GM12878 (cell line): ENCODE results near the gene B3GNT9. TPM values are rescaled to one million over a fixed set of nuclear protein-coding genes. Genes with fewer than 3 reads are reported as not detected.

Experiments
- ATAC-seq: fragments of 200-7000 bp; cut with Tn5 transposase; 3 replicates; pipeline ENCODE4 v1.9.1; 2020; ENCODE audit warnings: mild to moderate bottlenecking, moderate library complexity
- BruUV-seq: library from RNA; stranded (reverse); fragments of 400-500 nt; replicated peaks from 2 replicates; lab custom pipeline; 2021; lab: Mats Ljungman, UMichigan
- CTCF ChIA-PET: fragments of 300-600 bp; sonication (Branson Sonifier 250); formaldehyde crosslinking; extraction: SDS; loops from one replicate; lab custom pipeline; 2021; ENCODE audit warnings: inconsistent platforms; lab: Yijun Ruan, JAX
- POLR2A ChIA-PET: fragments of 350-600 bp; formaldehyde crosslinking; extraction: SDS; loops from one replicate; lab custom pipeline; 2021; ENCODE audit warnings: inconsistent platforms; lab: Charles Lee
- RAD21 ChIA-PET: fragments of 300-600 bp; sonication (Branson Sonifier 250); formaldehyde crosslinking; loops from one replicate; lab custom pipeline; 2023; ENCODE audit warnings: antibody characterized with exemption; ENCODE audit not compliant: unreplicated experiment; lab: Charles Lee
- SMC1A ChIA-PET: fragments of 300-600 bp; sonication (Branson Sonifier 250); formaldehyde crosslinking; loops from one replicate; lab custom pipeline; 2023; ENCODE audit not compliant: unreplicated experiment, uncharacterized antibody; lab: Charles Lee
- DNase-seq: peaks from one replicate; pipeline ENCODE4 v3.0.0-alpha.2; 2011; ENCODE audit warnings: low read depth, low spot score
- FAIRE-seq: peaks from 3 replicates; lab custom pipeline; 2011; peaks lifted over from hg19 to GRCh38; lab: Jason Lieb, UNC
- H2AFZ ChIP-seq: 2 replicates; pipeline ENCODE4 v1.6.0; 2011; ENCODE audit warnings: low read depth, low read length, control low read depth; ENCODE audit not compliant: control insufficient read depth
- H3K27ac ChIP-seq: 2 replicates; pipeline ENCODE4 v1.5.1; 2011; ENCODE audit warnings: control low read depth; ENCODE audit not compliant: control insufficient read depth, insufficient read depth
- H3K27me3 ChIP-seq, 2 experiments: replicated peaks in 1 of 2; 2 replicates each; pipeline versions ENCODE4 v1.6.0 to v1.6.1; 2011; ENCODE audit warnings: low read length in 1 of 2; ENCODE audit not compliant: control insufficient read depth in 2 of 2, insufficient read depth in 2 of 2
- H3K36me3 ChIP-seq, 2 experiments: 2 replicates each; pipeline ENCODE4 v1.5.1; 2011; ENCODE audit warnings: low read length in 1 of 2; ENCODE audit not compliant: control insufficient read depth in 2 of 2, insufficient read depth in 2 of 2
- H3K4me1 ChIP-seq: 2 replicates; pipeline ENCODE4 v1.6.1; 2011; ENCODE audit warnings: mild to moderate bottlenecking, low read length, moderate library complexity, mixed read lengths; ENCODE audit not compliant: control insufficient read depth, insufficient read depth
- H3K4me2 ChIP-seq: 2 replicates; pipeline ENCODE4 v1.6.0; 2011; ENCODE audit warnings: control low read depth; ENCODE audit not compliant: control insufficient read depth, insufficient read depth
- H3K4me3 ChIP-seq: fragments of 200-600 bp; sonication (generic); 2 replicates; pipeline ENCODE4 v1.5.1; 2016
- H3K79me2 ChIP-seq: 2 replicates; pipeline ENCODE4 v1.6.0; 2011; ENCODE audit warnings: low read length; ENCODE audit not compliant: control insufficient read depth, insufficient read depth
- H3K9ac ChIP-seq: 2 replicates; pipeline ENCODE4 v1.8.0; 2011; ENCODE audit warnings: low read length, control low read depth, mixed read lengths; ENCODE audit not compliant: control insufficient read depth, insufficient read depth
- H3K9me3 ChIP-seq: replicated peaks from 3 replicates; pipeline ENCODE4 v1.5.1; 2011; ENCODE audit warnings: mild to moderate bottlenecking, low read length; ENCODE audit not compliant: control insufficient read depth, insufficient read depth
- H4K20me1 ChIP-seq: 2 replicates; pipeline ENCODE4 v1.6.0; 2011; ENCODE audit not compliant: control insufficient read depth, insufficient read depth
- CREM ChIP-seq: IDR thresholded peaks from 2 replicates; pipeline ENCODE4 v1.6.1; 2014; ENCODE audit warnings: antibody characterized with exemption, low read depth
- DPF2 ChIP-seq: fragments of 450-650 bp; IDR thresholded peaks from 2 replicates; pipeline ENCODE4 v1.6.1; 2017; ENCODE audit warnings: mild to moderate bottlenecking
- EGR1 ChIP-seq, 2 experiments: IDR thresholded peaks; 1 replicate in 1 of 2; 2 replicates in 1 of 2; pipeline ENCODE4 v1.6.1; 2011 to 2012; ENCODE audit warnings: low read depth in 2 of 2, low read length in 2 of 2, borderline replicate concordance in 1 of 2, mild to moderate bottlenecking in 1 of 2, moderate library complexity in 1 of 2
- GABPA ChIP-seq: IDR thresholded peaks from 2 replicates; pipeline ENCODE4 v1.6.1; 2014; ENCODE audit warnings: antibody characterized with exemption, low read depth, mild to moderate bottlenecking, inconsistent platforms
- IKZF1 ChIP-seq: fragments of 450-650 bp; conservative IDR thresholded peaks from 2 replicates; pipeline ENCODE4 v1.6.1; 2017; ENCODE audit warnings: antibody characterized with exemption, mild to moderate bottlenecking
- JUNB ChIP-seq: IDR thresholded peaks from 2 replicates; pipeline ENCODE4 v1.6.1; 2016; ENCODE audit warnings: antibody characterized with exemption, mild to moderate bottlenecking
- KDM1A ChIP-seq: fragments of 200-600 bp; sonication (generic); IDR thresholded peaks from 2 replicates; pipeline ENCODE4 v1.6.1; 2016; ENCODE audit warnings: borderline replicate concordance
- NFIC ChIP-seq: IDR thresholded peaks from 2 replicates; pipeline ENCODE4 v1.6.1; 2012; ENCODE audit warnings: low read depth, mild to moderate bottlenecking, inconsistent platforms, low read length, moderate library complexity
- NFXL1 ChIP-seq: fragments of 450-650 bp; IDR thresholded peaks from 2 replicates; pipeline ENCODE4 v1.6.1; 2017; ENCODE audit warnings: antibody characterized with exemption, mild to moderate bottlenecking, borderline replicate concordance
- NR2C2 ChIP-seq: IDR thresholded peaks from 2 replicates; pipeline ENCODE4 v1.6.1; 2011; ENCODE audit warnings: borderline replicate concordance, low read depth; ENCODE audit not compliant: control insufficient read depth, insufficient read length
- SIX5 ChIP-seq: IDR thresholded peaks from 2 replicates; pipeline ENCODE4 v1.6.1; 2011; ENCODE audit warnings: mild to moderate bottlenecking, low read depth, low read length, moderate library complexity; ENCODE audit not compliant: severe bottlenecking
- SMAD1 ChIP-seq: fragments of 450-650 bp; IDR thresholded peaks from 2 replicates; pipeline ENCODE4 v1.6.1; 2018; ENCODE audit warnings: mild to moderate bottlenecking, low read depth; ENCODE audit not compliant: partially characterized antibody
- SREBF1 ChIP-seq: IDR thresholded peaks from 2 replicates; pipeline ENCODE4 v1.6.1; 2012; ENCODE audit warnings: mild to moderate bottlenecking, low read length
- SRF ChIP-seq, 2 experiments: IDR thresholded peaks; 2 replicates each; pipeline ENCODE4 v1.6.1; 2011; ENCODE audit warnings: low read depth in 2 of 2, low read length in 2 of 2, mild to moderate bottlenecking in 1 of 2, moderate library complexity in 1 of 2
- SUPT20H ChIP-seq: IDR thresholded peaks from 2 replicates; pipeline ENCODE4 v1.6.1; 2011; ENCODE audit warnings: low read depth, mild to moderate bottlenecking, low read length, moderate library complexity, borderline replicate concordance; ENCODE audit not compliant: control insufficient read depth
- ZNF384 ChIP-seq: IDR thresholded peaks from 2 replicates; pipeline ENCODE4 v1.6.1; 2012; ENCODE audit warnings: low read depth, mild to moderate bottlenecking, low read length, improper control_type of control experiment, borderline replicate concordance
- WGBS: methylation state at CpG from one replicate; pipeline ENCODE4 v1.1.6; 2016; ENCODE audit warnings: low lambda C conversion rate; ENCODE audit not compliant: insufficient replicate concordance, insufficient coverage; ENCODE audit errors: missing lambda C conversion rate; 5-methylcytosine and 5-hydroxymethylcytosine counted together
- in situ Hi-C: fragments of 300-500 bp; cut with MboI; formaldehyde crosslinking; loops from 9 replicates; pipeline ENCODE4 v1.14.3; 2018; ENCODE audit warnings: mixed read lengths
- intact Hi-C: fragments of 100-400 bp; cut with micrococcal nuclease; formaldehyde crosslinking; loops from one replicate; pipeline ENCODE4 v1.14.2; 2022; ENCODE audit not compliant: unreplicated experiment
- polyA plus RNA-seq, 11 experiments: library from polyadenylated mRNA; depleted of rRNA in 4 of 11; unstranded in 6 of 11; stranded (reverse) in 5 of 11; fragments of >200 nt; fragmentation: Nextera tagmentation in 4 of 11; fragmentation: Illumina TruSeq in 1 of 11; extraction: Ambion mirVana in 4 of 11; extraction: Trizol in 1 of 11; gene quantifications; 1 replicate in 1 of 11; 2 replicates in 10 of 11; pipeline versions ENCODE4 v1.2.1 to v1.2.3, GENCODE V29; 2011 to 2016; ENCODE audit warnings: inconsistent platforms in 2 of 11, missing spikeins in 2 of 11, low read depth in 1 of 11
- total RNA-seq, 4 experiments: library from RNA; depleted of rRNA in 3 of 4; stranded (reverse); fragments of >200 nt in 3 of 4; fragmentation: Illumina TruSeq in 1 of 4; extraction: Trizol in 1 of 4; gene quantifications; 2 replicates each; pipeline versions ENCODE4 v1.2.1 to v1.2.3, GENCODE V29; 2013 to 2021
- TF ChIP-seq, protein P1 (sequence below): IDR thresholded peaks from 2 replicates; pipeline ENCODE4 v1.6.1; 2012; ENCODE audit warnings: low read depth, low read length, improper control_type of control experiment
- TF ChIP-seq, protein P2 (sequence below): fragments of 450-650 bp; IDR thresholded peaks from 2 replicates; pipeline ENCODE4 v1.6.1; 2017; ENCODE audit warnings: low read depth, mild to moderate bottlenecking, moderate library complexity
- TF ChIP-seq, protein P3 (sequence below): fragments of 450-650 bp; IDR thresholded peaks from 2 replicates; pipeline ENCODE4 v1.6.1; 2014; ENCODE audit warnings: mild to moderate bottlenecking

The B3GNT9 gene
- total and polyA plus RNA-seq, 10 of the 15 experiments (the other 5 are each of a cell fraction or from before 2014, with no cell fraction given): 0.08 to 5.0 (median 1.9) TPM

DNA sequence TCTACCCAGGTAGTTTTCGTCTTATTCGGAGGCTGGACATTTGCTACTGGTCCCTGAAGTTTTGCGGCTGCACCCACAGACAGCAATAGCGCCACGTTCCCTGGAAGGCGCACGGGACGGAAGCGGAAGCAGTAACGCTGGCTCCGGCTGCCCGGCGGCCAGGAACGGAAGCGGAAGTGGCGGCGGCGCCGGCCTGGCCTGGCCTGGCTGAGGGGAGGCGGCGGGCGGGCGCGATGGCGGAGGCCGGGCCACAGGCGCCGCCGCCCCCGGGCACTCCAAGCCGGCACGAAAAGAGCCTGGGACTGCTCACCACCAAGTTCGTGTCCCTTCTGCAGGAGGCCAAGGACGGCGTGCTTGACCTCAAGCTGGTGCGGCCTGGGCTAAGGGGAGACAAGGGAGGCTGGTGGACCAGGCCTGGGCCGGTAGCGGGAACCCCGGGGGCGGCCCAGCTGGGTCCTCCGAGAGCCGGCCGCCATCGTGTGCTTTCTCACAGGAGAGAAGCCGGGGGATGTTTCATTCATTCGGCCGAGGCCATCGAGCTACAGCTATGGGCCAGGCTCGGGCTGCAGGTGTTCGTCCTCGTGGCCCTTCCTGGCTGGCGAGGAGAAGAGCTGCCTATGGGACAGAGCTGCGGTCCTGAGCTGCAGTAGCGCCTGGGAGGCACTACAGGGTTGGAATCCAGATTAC lies 41.3 kb upstream of the B3GNT9 start, which contains the start of gene E2F4:
Gene E2F4, plus strand, starts transcription at position 161 of the 687 bp plus-strand sequence. Its CDS starts 73 bp downstream, at position 234.
- H3K27me3 ChIP-seq: no peaks in the 10 kb centered on the region
- ChIA-PET SMC1A (interaction anchor here (0.8 to 2.1 kb wide), 4 partner anchors 53 to 174 kb away, joined by 3 to 9 read pairs (median 3); partner anchors contain the start of gene PHAF1), POLR2A (interaction anchor here (0.7 to 4.7 kb wide), 6 partner anchors 17 to 52 kb away, joined by 3 to 22 read pairs (median 4); partner anchors contain the start of gene TMEM208), CTCF (interaction anchor here (0.6 to 1.8 kb wide), 8 partner anchors 26 to 238 kb away, joined by 3 to 11 read pairs (median 4); partner anchors contain the start of genes FBXL8, TMEM208 and TRADD), RAD21 (interaction anchor here (0.8 to 1.7 kb wide), 5 partner anchors 22 to 55 kb away, joined by 3 to 7 read pairs (median 5); partner anchors contain the start of genes FHOD1, NOL3 and TMEM208)
- peak; percentile 98 for ATAC-seq
- intact Hi-C loops (loop anchor here (2.0 kb wide), 1 partner anchor 55 kb away; the partner anchor contains the start of gene FHOD1), in situ Hi-C loops (no loop called here)
- peak within 1 kb of the TSS; percentile 99 for H3K4me3 ChIP-seq
- H4K20me1 ChIP-seq: peaks cover 7% of the 10 kb centered on the region
- H3K4me2 ChIP-seq: peak within 1 kb of the TSS; percentile 95
- BruUV-seq: TSS peak; percentile 77
- H3K27ac ChIP-seq: peak within 1 kb of the TSS; percentile 79
- 1% methylated on average over 47 of the region's 54 CpGs for WGBS
- FAIRE-seq: peak; percentile 99
- peak within 1 kb of the TSS; percentile 97 for H3K9ac ChIP-seq
- H2AFZ ChIP-seq: peak within 1 kb of the TSS; percentile 63
- H3K4me1 ChIP-seq: peaks cover 8% of the 10 kb centered on the region
- peak; percentile 66 for DNase-seq
- H3K79me2 ChIP-seq: peaks cover 23% of the 10 kb centered on the region
- no peaks in the 10 kb centered on the region for H3K9me3 ChIP-seq
- peaks cover 14 to 20% of the 10 kb centered on the region in 2 experiments for H3K36me3 ChIP-seq
- TF ChIP-seq IKZF1: peak; percentile 93
- TF ChIP-seq DPF2: peak; percentile 73; the same call in 1 of the 2 replicates
- no peak for TF ChIP-seq SREBF1
- TF ChIP-seq NR2C2: no peak
- TF ChIP-seq NFIC: no peak
- TF ChIP-seq GABPA: peak; percentile 89
- TF ChIP-seq, protein P1, sequence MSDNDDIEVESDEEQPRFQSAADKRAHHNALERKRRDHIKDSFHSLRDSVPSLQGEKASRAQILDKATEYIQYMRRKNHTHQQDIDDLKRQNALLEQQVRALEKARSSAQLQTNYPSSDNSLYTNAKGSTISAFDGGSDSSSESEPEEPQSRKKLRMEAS: no peak
- TF ChIP-seq KDM1A: no peak
- TF ChIP-seq, protein P2, sequence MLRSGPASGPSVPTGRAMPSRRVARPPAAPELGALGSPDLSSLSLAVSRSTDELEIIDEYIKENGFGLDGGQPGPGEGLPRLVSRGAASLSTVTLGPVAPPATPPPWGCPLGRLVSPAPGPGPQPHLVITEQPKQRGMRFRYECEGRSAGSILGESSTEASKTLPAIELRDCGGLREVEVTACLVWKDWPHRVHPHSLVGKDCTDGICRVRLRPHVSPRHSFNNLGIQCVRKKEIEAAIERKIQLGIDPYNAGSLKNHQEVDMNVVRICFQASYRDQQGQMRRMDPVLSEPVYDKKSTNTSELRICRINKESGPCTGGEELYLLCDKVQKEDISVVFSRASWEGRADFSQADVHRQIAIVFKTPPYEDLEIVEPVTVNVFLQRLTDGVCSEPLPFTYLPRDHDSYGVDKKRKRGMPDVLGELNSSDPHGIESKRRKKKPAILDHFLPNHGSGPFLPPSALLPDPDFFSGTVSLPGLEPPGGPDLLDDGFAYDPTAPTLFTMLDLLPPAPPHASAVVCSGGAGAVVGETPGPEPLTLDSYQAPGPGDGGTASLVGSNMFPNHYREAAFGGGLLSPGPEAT: peak; percentile 90
- 0 out of 4 replicates have a peak, but pooled peaks have one; percentile 21 to 30 for TF ChIP-seq SRF (IDR thresholded peaks at IDR 0.05; ENCODE audit: low read depth in 2 of 2, low read length in 2 of 2)
- TF ChIP-seq SUPT20H: peak; percentile 94
- TF ChIP-seq, protein P3, sequence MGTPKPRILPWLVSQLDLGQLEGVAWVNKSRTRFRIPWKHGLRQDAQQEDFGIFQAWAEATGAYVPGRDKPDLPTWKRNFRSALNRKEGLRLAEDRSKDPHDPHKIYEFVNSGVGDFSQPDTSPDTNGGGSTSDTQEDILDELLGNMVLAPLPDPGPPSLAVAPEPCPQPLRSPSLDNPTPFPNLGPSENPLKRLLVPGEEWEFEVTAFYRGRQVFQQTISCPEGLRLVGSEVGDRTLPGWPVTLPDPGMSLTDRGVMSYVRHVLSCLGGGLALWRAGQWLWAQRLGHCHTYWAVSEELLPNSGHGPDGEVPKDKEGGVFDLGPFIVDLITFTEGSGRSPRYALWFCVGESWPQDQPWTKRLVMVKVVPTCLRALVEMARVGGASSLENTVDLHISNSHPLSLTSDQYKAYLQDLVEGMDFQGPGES: peak; percentile 93
- peak; percentile 100 for TF ChIP-seq JUNB
- TF ChIP-seq SMAD1: no peak
- TF ChIP-seq EGR1 (IDR thresholded peaks at IDR 0.05; ENCODE audit: borderline replicate concordance in 1 of 2, low read depth in 2 of 2, low read length in 2 of 2): peak in 1 of 2 experiments; percentile 72; a peak in 1 of 3 replicates
- no peak for TF ChIP-seq ZNF384
- no peak for TF ChIP-seq NFXL1
- TF ChIP-seq SIX5: peak; percentile 33
- TF ChIP-seq CREM: peak; percentile 67
